HG02884 (cell line): ENCODE measurements around the gene UBA5.
A peak's percentile ranks its signal among the peaks of the same experiment; 100 is the strongest.

Experiments
- ATAC-seq: cut with Tn5 transposase; IDR thresholded peaks from one replicate; pipeline ENCODE4 v1.9.1; 2021; ENCODE audit warnings: mild to moderate bottlenecking, moderate library complexity; ENCODE audit not compliant: unreplicated experiment

UBA5 gene

DNA sequence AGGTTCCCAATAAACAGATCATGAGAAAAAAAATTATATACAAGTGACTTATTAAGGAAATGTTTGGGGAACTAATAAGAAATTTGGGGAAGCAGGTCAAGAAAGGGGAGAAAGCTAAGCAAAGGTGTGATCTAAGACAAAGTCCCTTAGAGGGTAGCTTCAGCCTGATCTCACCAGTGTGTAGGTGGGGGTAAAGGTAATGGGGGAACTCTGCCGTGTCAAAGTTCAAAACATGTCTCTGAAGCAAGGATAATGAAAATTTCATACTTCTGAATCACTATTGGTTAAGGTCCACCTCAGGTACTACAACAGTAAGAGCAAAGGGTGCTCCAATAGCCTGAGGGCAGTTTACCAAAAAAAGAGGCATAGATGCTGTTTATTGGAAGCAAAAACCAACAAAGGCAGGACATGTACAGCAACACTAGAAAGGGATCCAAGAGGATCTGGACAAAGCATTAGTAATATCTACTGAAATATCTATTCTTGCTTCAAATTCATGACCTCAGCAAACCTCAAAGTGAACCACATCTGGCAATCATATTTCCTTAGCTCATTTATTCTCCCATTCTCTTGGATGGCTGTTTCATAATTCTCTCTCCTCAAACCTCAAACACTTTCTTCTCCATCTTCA is 7.4 kb upstream of the UBA5 start:
- ATAC-seq, result no peak

DNA sequence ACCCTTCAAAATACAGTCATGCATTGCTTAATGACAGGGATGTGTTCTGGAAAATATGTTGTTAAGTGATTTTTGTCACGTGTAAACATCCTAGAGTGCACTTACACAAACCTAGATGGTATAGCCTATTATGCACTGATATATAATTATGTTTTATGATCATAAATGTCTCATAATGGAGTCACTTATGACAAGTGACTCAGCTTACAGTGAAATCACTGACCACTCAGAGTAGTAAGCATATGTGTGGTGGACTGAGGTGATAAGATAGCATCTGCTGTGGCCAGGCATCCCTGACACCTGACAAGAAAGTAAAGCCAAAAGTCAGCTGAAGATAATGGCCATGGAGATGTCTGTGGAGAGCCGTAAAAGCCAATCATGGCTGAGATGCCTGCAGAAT is 5.9 kb upstream of the UBA5 start:
- ATAC-seq, result no peak

DNA sequence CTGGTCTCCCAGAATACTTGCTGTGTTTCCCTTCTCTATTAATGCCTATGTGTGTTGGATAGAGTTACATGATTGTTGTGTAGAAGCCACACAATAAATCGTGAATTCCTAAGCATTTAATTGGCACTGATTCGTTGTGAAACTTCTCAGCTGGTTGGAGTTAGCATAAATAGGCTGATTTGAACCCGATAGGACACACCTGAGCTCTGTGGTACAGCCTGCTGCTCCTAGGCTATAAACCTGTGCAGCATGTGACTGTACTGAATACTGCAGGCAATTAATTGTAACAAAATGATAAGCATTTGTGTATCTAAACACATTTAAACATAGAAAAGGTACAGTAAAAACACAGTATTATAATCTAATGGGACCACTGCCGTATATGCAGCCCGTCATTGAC is 5.4 kb upstream of the UBA5 start:
- ATAC-seq, result no peak

DNA sequence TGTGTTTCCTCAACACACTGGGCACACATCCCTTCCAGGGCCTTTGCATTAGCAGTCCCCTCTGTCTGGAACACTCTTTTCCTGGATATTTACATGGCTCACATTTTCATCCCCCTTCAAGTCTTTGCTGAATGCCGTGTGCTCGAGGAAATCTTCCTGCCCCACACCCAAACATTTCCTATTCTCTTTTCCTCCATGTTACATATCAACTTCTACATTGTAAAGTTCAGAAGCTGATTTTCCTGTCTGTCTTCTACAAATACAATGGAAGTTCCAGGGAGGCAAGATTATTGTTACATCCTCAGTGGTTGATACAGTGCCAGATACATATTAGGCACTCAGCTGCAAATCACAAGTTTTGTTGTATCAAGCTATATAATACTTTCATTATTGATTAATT is 4.7 kb upstream of the UBA5 start:
- ATAC-seq, result no peak

DNA sequence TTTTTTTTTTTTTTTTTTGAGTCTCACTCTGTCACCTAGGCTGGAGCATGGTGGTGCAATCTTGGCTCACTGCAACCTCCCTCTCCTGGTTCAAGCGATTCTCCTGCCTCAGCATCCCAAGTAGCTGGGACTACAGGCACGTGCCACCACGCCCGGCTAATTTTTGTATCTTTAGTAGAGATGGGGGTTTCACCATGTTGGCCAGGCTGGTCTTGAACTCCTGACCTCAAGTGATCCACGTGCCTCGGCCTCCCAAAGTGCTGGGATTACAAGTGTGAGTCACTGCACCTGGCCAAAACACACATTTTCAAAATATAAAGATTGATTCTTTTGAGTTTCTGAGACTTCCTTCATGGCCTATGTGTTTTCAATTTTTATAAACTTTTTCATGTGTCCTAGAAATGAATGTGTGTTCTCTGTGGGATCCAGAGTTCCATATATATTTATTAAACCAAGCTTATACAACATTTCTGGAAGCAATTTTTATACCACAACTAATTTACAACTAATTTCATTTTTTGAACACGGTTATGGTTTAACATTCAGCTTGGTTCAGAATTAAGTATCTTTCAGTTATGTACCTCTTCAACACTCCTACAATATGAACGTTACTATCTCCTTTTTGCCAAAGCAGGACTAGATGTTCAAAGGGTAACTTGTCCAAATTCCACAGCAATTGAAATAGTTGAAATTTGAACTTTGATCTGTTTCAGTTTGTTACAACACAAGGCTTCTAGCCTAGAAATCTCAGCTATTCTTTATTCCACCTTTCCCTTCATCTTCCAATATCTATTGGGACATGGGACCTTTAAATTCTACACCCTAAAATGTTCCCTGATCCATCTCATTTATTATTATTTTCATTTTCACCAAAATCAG is 2.0 kb upstream of the UBA5 start:
- no peak for ATAC-seq

DNA sequence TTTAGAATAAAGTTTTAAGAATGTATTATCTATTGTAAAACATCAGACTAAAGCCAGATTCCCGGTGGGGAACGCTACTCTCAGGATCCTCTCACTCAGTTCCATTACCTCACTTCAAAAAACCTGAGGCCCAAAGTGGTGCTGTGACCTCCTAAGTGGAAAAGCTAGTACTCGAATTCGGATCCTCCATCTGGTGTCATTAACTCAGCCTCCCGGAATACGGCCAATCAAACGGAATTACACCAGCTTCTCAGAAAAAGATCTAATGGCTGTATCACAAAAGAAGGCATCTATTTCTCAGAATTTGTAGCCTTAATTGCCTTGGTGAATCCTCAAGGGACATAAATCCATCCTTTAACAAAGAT is 1.1 kb upstream of the UBA5 start:
- ATAC-seq, result no peak

DNA sequence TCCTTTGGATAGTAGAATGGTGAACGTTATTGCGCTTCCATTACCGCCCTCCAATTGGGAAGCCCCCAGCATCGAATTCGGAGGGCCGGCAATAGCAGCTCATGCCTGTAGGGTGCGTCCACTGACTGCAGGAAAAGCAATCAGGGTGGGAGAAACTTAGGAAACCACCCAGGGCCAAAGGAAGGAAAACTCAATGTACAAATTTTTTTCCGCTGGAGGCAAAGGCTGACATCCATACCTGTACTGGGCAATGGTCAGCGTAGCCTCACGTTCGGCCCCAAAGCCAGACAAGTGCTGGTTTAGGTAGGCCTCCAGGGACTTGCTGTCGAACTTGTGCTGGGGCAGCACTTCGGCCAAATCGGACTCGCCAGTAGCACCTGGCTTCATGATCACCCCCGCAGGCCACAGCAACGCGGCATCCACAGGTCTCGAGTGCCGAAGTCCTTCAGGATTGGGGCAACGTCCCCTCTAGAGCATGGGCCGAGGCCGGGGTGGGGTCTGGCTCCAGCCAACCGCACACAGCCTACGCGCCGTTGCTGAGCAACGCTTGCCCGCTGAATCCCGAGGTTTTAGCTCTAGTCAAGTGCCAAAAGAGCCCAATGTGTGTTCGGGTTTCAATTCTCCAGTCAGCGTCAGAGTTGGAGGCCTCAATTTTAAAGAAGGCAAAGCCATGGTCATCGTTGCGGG is 621 bp upstream of the UBA5 start, which contains the start of gene ACAD11:
Gene ACAD11, minus strand, starts transcription at position 445 of the 687 bp plus-strand sequence. Its CDS starts 58 bp downstream, at position 387.
- peak; percentile 58 for ATAC-seq

DNA sequence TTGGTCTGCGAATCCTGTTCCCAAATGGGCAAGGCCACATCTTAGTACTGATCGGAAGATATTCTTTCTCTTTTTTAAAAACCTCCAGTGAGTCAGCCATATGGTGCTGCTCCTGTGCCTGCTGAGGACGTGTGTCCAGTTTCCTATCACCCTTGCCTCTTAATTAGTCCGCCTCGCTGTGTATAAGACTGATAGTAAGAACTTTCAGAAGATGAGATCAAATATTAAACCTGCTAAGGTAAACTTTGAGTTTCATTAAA is 612 bp downstream of the UBA5 start:
- peak; percentile 1 for ATAC-seq

DNA sequence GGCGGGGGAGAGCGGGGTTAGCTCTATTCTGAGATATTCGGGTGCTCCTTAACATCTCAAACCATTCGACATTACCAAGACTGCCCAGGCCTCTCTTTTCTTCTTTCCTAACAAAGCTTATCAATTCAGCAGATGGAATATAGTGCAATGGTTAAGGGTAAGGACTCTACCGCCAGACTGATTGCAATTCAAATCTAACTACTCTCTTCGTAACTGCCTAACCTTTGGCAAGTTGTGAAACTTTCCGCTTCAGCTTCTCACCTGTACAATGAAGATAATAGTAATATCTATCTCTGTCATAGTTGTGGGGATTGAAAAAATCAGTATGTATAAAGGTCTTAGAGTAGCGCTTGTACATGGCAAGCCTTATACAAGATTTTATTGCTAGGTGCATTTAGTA is 972 bp downstream of the UBA5 start:
- ATAC-seq, result no peak

DNA sequence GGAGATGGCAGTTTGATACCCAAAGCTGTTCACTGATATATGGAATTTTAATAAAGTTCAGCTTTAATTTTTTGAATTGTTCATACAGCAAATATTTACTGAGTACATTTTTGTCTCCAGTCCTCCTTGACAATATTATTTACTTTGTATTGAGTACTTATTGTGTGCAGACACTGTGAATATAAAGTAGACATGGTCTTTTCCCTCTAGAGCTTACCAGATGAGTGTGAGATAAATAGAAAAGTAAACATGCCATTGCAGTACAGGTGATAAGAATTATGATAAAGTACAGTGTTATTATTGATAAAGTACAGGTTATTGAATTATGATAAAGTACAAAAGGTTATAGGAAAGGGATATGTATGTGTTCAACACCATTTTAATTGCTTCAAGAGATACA is 2.1 kb downstream of the UBA5 start:
- ATAC-seq, result no peak

DNA sequence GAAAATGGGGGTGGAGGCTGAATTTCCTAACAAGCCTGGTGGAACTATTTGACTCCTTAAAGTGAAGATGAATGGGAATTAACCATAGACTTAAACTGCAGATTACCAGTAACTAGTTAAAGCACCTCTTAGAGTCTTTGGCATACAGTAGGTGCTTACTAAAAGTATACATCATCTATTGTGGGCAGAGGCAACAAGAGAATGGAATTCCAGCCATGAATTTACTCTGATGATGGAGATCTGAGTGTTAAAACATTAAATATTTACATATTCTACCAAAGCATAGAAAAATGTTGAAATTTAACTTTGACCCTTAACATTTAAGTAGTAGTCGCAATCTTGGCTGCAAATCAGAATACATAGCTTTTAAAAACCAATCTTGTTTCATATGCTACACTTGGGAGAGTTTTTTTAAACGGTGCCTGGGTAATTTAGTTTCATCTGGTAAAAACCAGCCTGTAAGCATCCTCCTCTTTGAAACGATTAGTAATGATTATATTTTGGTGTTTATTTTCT is 5.2 kb downstream of the UBA5 start:
- no peak for ATAC-seq

DNA sequence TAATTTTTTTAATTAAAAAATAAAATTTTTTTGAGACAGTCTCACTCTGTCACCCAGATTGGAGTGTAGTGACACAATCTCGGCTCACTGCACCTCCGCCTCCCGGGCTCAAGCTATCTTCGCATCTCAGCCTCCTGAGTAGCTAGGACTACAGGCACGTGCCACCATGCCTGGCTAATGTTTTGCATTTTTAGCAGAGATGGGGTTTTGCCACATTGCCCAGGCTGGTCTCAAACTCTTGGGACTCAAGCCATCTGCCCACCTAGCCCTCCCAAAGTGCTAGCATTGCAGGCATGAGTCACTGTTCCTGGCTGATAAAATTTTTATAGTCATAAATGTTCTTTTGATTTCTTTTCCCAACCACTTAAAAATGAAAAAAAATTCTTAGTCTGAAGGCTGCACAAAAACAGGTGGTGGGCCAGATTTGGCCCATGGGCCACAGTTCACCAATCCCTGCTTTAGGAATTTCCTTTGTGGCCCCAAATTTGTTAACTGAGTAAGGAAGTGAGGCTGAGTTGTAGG is 9.2 kb downstream of the UBA5 start:
- no peak for ATAC-seq

DNA sequence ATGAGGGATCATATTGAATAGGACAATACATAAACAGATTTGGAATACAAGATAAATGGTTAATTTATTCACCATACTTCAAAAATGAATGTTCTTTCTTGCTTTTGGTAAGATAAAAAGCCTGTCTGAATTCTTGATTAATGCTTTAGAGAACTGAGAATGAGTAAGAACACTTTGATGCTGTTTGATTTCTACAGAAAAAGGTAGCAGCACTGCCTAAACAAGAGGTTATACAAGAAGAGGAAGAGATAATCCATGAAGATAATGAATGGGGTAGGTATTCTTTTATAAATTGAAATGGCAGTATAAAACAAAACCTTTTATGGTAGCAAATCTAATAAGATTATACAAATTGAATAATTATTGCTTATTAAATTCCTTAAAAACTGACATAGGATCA is 15.3 kb downstream of the UBA5 start:
- no peak for ATAC-seq

DNA sequence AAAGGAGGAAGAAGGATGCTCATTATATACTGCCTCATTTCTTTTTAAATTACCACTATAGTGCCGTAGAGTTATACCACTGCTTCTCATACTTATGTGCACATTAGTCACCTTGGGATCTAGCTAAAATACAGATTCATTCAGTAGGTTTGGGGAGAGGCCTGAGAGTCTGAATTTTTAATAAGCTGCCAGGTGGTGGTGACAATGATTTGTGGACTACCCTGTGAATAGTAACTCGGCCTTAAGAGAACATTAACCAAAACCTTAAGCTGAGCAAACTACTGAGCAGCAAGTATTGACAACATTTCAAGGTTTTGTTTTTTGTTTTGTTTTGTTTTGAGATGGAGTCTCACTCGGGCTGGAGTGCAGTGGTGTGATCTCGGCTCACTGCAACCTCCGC is 19.8 kb downstream of the UBA5 start:
- ATAC-seq, result no peak

DNA sequence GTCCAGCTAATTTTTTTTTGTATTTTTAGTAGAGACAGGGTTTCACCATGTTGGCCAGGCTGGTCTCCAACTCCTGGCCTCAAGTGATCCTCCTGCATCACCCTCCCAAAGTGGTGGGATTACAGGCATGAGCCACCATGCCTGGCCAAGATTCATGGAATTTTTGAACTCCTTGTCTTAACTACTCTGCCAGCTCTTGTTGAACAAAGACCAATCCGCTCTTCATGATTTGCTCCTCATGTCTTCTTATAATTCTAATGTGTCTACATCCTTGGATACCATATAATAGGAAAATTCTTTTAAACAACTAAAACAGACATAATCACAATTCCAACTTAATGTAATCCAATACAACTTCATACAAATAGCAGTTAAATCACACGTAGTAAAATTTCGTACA is 21.3 kb downstream of the UBA5 start:
- no peak for ATAC-seq

DNA sequence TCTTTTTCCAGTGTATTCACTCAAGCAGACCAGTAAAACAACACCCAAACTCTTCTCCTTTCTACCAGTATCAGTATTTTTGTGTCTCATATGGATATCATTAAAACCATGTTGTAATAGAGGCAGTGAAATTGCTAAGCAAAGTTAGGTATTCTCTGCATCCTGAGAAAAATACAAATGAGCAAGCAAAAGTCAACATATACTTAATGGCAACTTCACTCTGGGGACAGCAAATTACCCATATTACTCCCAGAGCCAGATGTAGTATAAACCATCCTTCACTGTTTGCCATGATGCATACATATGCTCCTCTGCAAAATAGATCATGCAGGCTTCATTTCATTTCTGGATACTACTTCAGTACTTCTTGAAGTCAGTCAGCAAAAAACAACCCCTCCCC is 22.1 kb downstream of the UBA5 start:
- ATAC-seq, result no peak

DNA sequence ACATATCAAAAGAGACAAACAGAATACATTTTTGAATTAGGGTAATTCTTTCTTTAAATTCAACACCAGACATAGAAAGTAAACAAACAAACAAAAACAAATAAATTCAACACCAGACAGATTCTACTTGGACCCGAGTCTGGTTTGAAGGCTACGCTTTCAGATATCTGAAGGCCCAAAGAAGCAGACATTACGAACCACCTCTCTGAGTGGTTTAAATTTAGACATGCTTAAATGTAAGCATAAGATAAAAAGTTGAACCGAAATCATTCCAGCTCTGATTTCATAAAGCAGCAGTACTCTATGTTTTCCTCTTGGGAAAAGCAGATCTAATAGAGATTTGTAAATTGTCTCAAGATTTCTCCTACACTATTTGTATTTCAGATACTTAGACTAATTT is 29.9 kb downstream of the UBA5 start:
- ATAC-seq, result no peak

DNA sequence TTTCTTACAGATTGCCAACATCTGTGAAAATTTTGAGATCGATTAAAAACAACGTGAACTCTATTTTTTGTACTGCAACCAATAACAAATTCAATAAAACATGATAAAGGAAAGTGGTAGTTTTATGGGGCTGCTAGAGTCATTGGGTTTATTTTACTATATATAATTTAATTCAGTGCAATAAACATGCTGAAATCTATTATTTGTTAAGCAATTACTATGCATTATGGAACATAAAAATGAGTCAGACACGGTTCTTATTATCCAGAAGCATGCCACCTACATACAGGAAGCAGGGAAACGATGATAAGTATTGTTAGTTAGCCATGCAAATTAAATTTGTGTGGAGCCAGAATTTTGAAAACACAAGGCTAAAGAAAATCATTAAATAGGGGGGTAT is 34.9 kb downstream of the UBA5 start:
- ATAC-seq, result no peak

DNA sequence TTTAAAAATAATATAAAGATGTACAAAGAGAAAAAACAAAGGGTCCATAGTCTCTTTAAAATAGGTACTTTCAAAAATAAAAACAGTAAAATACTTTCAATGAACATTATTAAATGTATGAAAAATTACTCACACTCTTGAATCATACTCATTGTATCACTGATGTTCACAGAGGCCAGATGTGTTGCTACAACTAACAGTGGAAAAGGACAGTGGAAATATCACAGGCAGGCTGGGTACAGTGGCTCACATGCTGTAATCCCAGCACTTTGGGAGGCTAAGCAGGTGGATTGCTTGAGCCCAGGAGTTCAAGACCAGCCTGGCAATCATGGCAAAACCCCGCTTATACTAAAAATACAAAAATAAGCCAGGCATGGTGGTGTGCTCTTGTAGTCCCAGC is 35.3 kb downstream of the UBA5 start:
- ATAC-seq, result no peak

DNA sequence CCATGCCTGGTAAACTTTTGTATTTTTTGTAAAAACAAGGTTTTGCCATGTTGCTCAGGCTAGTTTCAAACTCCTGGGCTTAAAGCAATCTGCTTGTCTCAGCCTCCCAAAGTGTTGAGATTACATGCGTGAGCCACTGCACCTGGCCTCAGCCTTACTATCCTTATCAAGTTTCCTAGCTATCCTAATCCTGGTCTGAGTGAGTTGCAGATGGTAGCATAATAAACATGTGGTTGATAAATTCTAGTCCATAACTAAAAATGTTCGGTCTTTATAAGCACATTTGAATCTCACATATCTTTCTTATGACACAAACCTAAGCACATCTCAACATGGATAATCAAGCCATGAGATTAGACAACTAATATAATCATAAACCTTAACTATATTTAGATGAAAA is 43.6 kb downstream of the UBA5 start:
- ATAC-seq, result no peak

DNA sequence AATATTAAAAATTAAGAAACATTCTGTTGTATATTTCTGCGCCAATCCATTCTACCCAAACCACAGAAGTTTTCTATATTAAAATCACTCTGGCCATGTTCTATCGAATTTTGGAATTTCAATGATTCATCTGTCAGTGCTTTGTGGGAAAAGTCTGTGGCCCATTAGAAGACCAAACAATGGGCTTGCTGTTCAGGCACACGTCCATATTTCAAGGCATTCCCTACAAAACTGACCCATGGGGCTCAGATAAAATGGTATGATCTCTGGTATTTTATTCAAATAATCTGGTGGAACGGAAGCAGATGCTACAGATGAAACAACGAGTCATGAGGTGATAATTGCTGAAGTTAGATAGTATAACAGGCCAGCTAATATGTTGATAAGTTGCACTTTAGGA is 49.6 kb downstream of the UBA5 start:
- ATAC-seq, result no peak

DNA sequence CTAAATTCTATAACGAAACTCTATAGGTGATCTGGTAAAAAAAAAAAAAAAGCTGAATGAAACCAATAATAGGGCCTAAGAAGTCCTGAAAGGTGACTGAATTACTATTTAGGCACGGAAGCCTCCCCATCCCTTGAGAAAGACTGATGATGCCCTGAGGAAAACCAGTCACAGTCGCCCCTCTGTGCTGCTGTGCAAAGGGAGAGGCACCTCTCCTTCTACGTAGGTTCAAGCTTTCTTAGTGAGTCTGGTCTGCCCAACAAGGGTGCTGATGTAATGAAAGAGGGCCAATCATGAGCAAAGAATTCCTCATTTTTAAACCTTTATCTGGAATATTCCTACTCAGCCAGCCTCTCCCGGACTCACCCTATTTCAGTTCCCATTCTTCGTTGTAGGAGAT is 50.2 kb downstream of the UBA5 start:
- ATAC-seq, result no peak
